Keratinocyte (primary cell): ENCODE measurements around the gene S100A12. TPM values are rescaled to one million over a fixed set of nuclear protein-coding genes. Genes with fewer than 3 reads are reported as not detected.
A peak's percentile ranks its signal among the peaks of the same experiment; 100 is the strongest.
"Not testable (repeated sequence)": the region's sequence is repeated elsewhere in the genome, so short reads cannot be mapped to it uniquely, and the experiment has no call there.

Source experiments
- DNase-seq: peaks from one replicate; pipeline ENCODE4 v3.0.0-alpha.2; 2011; ENCODE audit warnings: low read depth, missing footprints, low spot score
- FAIRE-seq: peaks from 2 replicates; lab custom pipeline; 2011; peaks lifted over from hg19 to GRCh38; lab: Jason Lieb, UNC
- H2AFZ ChIP-seq: 2 replicates; pipeline ENCODE4 v1.6.0; 2012; ENCODE audit warnings: low read length, control low read depth, inconsistent platforms; ENCODE audit not compliant: control insufficient read depth
- H3K27ac ChIP-seq: 2 replicates; pipeline ENCODE4 v1.5.1; 2011; ENCODE audit warnings: low read length; ENCODE audit not compliant: control insufficient read depth, insufficient read depth
- H3K27me3 ChIP-seq: 3 replicates; pipeline ENCODE4 v1.6.0; 2011; ENCODE audit warnings: low read length; ENCODE audit not compliant: control insufficient read depth, insufficient read depth; ENCODE audit errors: extremely low read depth
- H3K36me3 ChIP-seq, 2 experiments: 2 replicates in 1 of 2; 3 replicates in 1 of 2; pipeline ENCODE4 v1.5.1; 2011; ENCODE audit warnings: low read length in 2 of 2, mild to moderate bottlenecking in 1 of 2; ENCODE audit not compliant: control insufficient read depth in 2 of 2, insufficient read depth in 2 of 2; ENCODE audit errors: extremely low read depth in 1 of 2
- H3K4me1 ChIP-seq: 3 replicates; pipeline ENCODE4 v1.5.1; 2011; ENCODE audit warnings: low read length; ENCODE audit not compliant: control insufficient read depth, insufficient read depth; ENCODE audit errors: extremely low read depth
- H3K4me2 ChIP-seq: 3 replicates; pipeline ENCODE4 v1.6.0; 2011; ENCODE audit warnings: low read depth, low read length; ENCODE audit not compliant: control insufficient read depth, insufficient read depth; ENCODE audit errors: extremely low read depth
- H3K4me3 ChIP-seq, 3 experiments: fragments of 200-600 bp in 1 of 3; sonication (generic) in 1 of 3; 2 replicates in 2 of 3; 3 replicates in 1 of 3; pipeline ENCODE4 v1.5.1; 2011 to 2016; ENCODE audit warnings: low read length in 3 of 3, mild to moderate bottlenecking in 3 of 3, control low read depth in 2 of 3, inconsistent platforms in 1 of 3, low read depth in 1 of 3, mixed read lengths in 1 of 3, mixed run types in 1 of 3, moderate library complexity in 1 of 3; ENCODE audit not compliant: control insufficient read depth in 2 of 3, insufficient read depth in 2 of 3; ENCODE audit errors: extremely low read depth in 1 of 3
- H3K79me2 ChIP-seq: 2 replicates; pipeline ENCODE4 v1.6.0; 2012; ENCODE audit warnings: low read length; ENCODE audit not compliant: control insufficient read depth, insufficient read depth
- H3K9ac ChIP-seq: 3 replicates; pipeline ENCODE4 v1.6.0; 2011; ENCODE audit warnings: low read length; ENCODE audit not compliant: control insufficient read depth, insufficient read depth; ENCODE audit errors: extremely low read depth
- H3K9me1 ChIP-seq: 3 replicates; pipeline ENCODE4 v1.6.0; 2011; ENCODE audit warnings: low read length; ENCODE audit not compliant: control insufficient read depth, insufficient read depth; ENCODE audit errors: extremely low read depth
- H3K9me3 ChIP-seq: 2 replicates; pipeline ENCODE4 v1.5.1; 2012; ENCODE audit warnings: low read depth, low read length; ENCODE audit not compliant: control insufficient read depth
- H4K20me1 ChIP-seq: 3 replicates; pipeline ENCODE4 v1.6.0; 2011; ENCODE audit warnings: low read length; ENCODE audit not compliant: control insufficient read depth, insufficient read depth; ENCODE audit errors: extremely low read depth
- CTCF ChIP-seq, 3 experiments: IDR thresholded peaks in 1 of 3; conservative IDR thresholded peaks in 1 of 3; optimal IDR thresholded peaks in 1 of 3; 2 replicates in 2 of 3; 3 replicates in 1 of 3; pipeline versions ENCODE3 to v1.5.1; 2011; ENCODE audit warnings: low read length in 3 of 3, mild to moderate bottlenecking in 3 of 3, moderate library complexity in 2 of 3, control low read depth in 1 of 3, inconsistent platforms in 1 of 3; ENCODE audit not compliant: insufficient read depth in 2 of 3; ENCODE audit errors: extremely low read depth in 1 of 3
- EZH2 ChIP-seq: IDR thresholded peaks from one replicate; pipeline ENCODE4 v1.6.1; 2012; ENCODE audit warnings: inconsistent platforms, mild to moderate bottlenecking, low read length, moderate library complexity
- dilution Hi-C: fragments of 300-500 bp; cut with MboI; formaldehyde crosslinking; loops from one replicate; pipeline ENCODE4 v1.7.0; 2020; ENCODE audit warnings: low sequenced_read_pairs; ENCODE audit not compliant: extremely low pct_ligation_motif_present
- polyA plus RNA-seq, 5 experiments: library from polyadenylated mRNA; depleted of rRNA in 3 of 5; stranded (reverse) in 3 of 5; stranded (forward) in 1 of 5; unstranded in 1 of 5; fragments of >200 nt; gene quantifications; 1 replicate in 1 of 5; 2 replicates in 3 of 5; 3 replicates in 1 of 5; pipeline versions ENCODE4 v1.2.1 to v1.2.3, GENCODE V29; 2011 to 2012; ENCODE audit warnings: missing spikeins in 2 of 5, low read depth in 1 of 5, low replicate concordance in 1 of 5

The S100A12 gene
- polyA plus RNA-seq, 1 donor (not counting 4 experiments of a cell fraction or from before 2014, with no cell fraction given), result 1.5 TPM

- Histone ChIP-seq H3K79me2 (no peaks in the 10 kb centered on the region), H3K9ac (no peak overlapping the region), H3K27ac (no peak overlapping the region), H3K36me3 (no peaks in the 10 kb centered on the region), H3K4me2 (no peak overlapping the region), H3K4me3 (no peak overlapping the region), H3K9me3 (no peaks in the 10 kb centered on the region), H3K9me1 (no peaks in the 10 kb centered on the region), H3K4me1 (no peaks in the 10 kb centered on the region), H3K27me3 (peaks cover 3% of the 10 kb centered on the region), H2AFZ (no peak overlapping the region), H4K20me1 (no peaks in the 10 kb centered on the region)
- FAIRE-seq (no peak), DNase-seq (no peak)
- TF ChIP-seq CTCF (optimal IDR thresholded peaks at IDR 0.05 in 1 of 3, IDR thresholded peaks at IDR 0.05 in 1 of 3, conservative IDR thresholded peaks at IDR 0.05 in 1 of 3; ENCODE audit: extremely low read depth in 1 of 3, insufficient read depth in 2 of 3, low read length in 3 of 3) (no peak), EZH2 (no peak)
- dilution Hi-C loops, result no loop called here
Observed at GRCh38 chr1:153420306-153420705, 44.9 kb upstream of the S100A12 start.

GRCh38 chr1:153419436-153419793 is 44.0 kb upstream of the S100A12 start:
- H3K4me1 ChIP-seq, H3K27ac ChIP-seq, H2AFZ ChIP-seq, dilution Hi-C loops, H3K79me2 ChIP-seq, H4K20me1 ChIP-seq, DNase-seq, H3K27me3 ChIP-seq, H3K4me2 ChIP-seq, H3K9me3 ChIP-seq, H3K9ac ChIP-seq, H3K9me1 ChIP-seq, FAIRE-seq, H3K36me3 ChIP-seq, H3K4me3 ChIP-seq: not testable (repeated sequence)

GRCh38 chr1:153418758-153419435 is 43.5 kb upstream of the S100A12 start:
- H3K79me2 ChIP-seq, dilution Hi-C loops, H3K9me1 ChIP-seq, H3K36me3 ChIP-seq, H3K4me1 ChIP-seq, H3K9me3 ChIP-seq, H2AFZ ChIP-seq, DNase-seq, H3K4me2 ChIP-seq, H3K27ac ChIP-seq, H3K27me3 ChIP-seq, H3K4me3 ChIP-seq, H3K9ac ChIP-seq, H4K20me1 ChIP-seq: not testable (repeated sequence)
- FAIRE-seq, result peak; percentile 26
